ENCODE results near the gene AFTPH. TPM values are rescaled to one million over a fixed set of nuclear protein-coding genes. Genes with fewer than 3 reads are reported as not detected.
"Not testable (repeated sequence)": the region's sequence is repeated elsewhere in the genome, so short reads cannot be mapped to it uniquely, and the experiment has no call there.

AFTPH gene
- total RNA-seq, 1 donor from 2014 or later, result 12.3 TPM

DNA sequence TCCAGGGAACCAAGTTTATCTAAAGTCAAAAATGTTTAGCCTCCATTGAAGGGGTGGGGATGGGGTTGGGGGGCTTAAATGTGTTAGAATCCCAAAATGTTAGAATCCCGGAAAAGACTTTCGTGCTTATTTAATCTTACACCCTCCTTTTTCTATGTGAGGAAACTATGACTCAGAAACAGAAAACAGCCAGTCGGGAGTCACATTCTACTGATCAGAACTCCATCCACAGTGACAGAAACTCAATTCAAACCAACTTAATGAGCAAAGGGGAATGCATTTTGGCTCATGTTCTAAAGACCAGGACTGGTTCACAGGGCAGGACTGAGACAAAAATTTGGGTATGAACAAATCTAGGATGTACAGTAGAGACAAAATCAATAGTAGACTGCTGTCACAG lies 31.9 kb upstream of the AFTPH start:
- DNase-seq (no peak), ATAC-seq (ENCODE audit: poor library complexity) (no peak)
- intact Hi-C loops (cut with DNase I), result no loop called here

DNA sequence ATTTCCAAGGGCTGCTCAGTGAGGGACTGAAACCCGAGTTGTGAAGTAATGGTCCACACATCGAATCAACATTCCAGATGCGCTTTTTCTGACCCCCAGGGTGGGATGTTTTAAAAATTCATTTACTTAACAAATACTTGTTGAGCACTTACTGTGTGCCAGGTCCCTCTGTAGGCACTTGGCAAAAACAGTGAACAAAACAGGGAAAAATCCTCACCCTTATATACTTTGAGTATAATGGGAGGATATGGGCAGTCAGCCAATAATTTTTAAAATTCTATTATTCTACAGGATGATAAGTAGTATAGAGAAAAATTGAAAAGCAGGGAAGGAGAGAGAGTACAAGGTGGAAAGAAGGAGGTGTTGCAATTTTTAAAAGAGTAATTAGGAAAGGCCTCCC lies 31.3 kb upstream of the AFTPH start:
- no peak for ATAC-seq (ENCODE audit: poor library complexity)
- intact Hi-C loops (cut with DNase I), result no loop called here
- no peak for DNase-seq

DNA sequence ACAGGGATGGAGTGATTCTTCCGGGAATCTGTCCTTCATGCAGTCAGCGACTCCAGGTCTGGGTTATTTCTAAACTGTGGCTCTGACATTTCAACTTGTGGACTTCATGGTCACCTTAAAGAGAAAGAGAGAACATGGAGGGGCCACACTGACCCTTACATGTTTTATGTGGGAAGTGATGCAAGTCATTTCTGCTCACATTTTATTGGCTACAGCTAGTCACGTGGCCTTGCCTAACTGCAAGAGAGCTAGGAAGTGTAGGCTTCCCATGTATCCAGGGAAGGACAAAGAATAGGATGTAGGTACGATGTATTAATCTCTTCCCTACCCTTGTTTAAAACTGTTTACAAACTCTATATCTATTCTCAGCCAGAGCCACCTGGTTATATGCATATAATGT lies 30.3 kb upstream of the AFTPH start:
- intact Hi-C loops (cut with DNase I), result no loop called here
- DNase-seq (no peak), ATAC-seq (ENCODE audit: poor library complexity) (no peak)

DNA sequence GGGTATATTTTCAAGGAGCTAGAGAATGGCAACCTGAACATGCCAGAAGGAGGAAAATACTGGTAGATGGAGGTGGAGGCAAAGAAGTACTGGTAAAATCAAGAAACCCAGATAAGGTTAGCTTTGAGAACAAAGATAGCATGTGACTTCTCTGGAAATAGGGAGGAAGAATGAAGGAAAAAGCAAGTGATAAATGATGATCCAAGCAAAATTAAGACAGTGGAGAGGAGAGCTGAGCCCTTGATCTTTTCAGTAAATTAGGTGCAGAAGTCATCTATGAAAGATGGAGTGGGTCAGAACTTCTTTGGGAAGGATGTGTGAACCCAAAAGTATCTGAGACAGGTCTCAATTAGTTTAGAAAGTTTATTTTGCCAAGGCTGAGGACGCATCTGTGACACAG lies 25.7 kb upstream of the AFTPH start:
- DNase-seq (no peak), ATAC-seq (ENCODE audit: poor library complexity) (no peak)
- intact Hi-C loops (cut with DNase I), result no loop called here

DNA sequence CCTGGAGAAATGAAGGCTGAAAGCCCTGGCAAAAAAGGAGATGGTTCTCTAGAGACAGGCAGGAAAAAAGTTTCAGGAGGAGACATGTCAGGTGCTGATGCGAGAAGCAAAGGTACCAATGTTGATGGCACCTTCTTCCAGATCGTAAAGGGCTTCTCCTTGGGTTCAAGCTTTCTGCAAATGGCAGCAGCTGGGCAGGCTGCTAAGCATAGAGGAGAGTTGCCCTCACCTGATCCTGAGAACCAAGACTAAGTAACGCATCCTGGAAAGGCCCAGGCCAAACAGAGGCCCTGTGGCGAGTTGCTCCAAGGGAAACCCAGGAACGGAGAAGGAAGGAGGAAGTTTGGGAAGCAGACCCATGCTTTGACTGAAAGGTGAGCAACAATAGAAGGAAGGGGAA lies 23.6 kb upstream of the AFTPH start:
- no peak for DNase-seq
- no peak for ATAC-seq (ENCODE audit: poor library complexity)
- intact Hi-C loops (cut with DNase I), result no loop called here

DNA sequence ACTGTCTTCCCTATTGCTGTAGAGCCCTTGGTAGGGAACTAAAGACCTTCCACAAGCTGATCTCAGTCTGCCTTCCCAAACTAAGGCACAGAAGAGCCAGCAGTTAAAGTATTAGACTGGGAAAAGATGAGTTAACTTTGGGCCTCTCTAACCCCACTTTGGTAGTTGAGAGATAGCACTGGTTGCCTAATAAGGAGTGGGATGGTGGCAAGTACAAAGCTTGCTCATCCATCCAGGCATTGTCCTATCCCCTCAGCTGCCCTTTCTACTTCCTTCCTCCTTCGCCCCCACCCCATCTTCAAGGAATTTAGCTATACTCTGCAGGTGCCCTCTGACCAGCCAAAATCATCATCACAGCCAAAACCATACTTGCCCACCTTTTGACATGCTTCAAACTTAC lies 22.2 kb upstream of the AFTPH start:
- no peak for DNase-seq
- intact Hi-C loops (cut with DNase I), result no loop called here
- no peak for ATAC-seq (ENCODE audit: poor library complexity)

DNA sequence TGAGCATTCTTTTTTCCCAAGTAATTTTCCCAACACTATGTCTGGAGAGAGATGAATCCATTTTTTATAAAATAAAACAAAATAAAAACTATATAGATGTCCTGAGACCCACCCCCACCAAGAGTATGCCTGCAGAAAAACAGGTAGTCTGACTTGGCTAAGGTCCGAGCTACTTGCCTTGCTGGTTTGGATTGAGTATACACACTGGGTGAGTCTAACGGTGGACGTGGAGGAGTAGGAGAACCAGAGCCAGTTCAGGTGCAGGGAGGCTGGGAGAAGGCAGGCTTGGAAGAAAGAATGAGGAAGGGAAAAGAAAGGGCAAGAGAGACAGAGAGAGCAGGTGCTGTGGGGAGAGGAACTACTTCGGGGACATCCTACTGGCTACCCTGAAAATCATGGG lies 21.3 kb upstream of the AFTPH start:
- DNase-seq (no peak), ATAC-seq (ENCODE audit: poor library complexity) (no peak)
- intact Hi-C loops (cut with DNase I), result no loop called here

DNA sequence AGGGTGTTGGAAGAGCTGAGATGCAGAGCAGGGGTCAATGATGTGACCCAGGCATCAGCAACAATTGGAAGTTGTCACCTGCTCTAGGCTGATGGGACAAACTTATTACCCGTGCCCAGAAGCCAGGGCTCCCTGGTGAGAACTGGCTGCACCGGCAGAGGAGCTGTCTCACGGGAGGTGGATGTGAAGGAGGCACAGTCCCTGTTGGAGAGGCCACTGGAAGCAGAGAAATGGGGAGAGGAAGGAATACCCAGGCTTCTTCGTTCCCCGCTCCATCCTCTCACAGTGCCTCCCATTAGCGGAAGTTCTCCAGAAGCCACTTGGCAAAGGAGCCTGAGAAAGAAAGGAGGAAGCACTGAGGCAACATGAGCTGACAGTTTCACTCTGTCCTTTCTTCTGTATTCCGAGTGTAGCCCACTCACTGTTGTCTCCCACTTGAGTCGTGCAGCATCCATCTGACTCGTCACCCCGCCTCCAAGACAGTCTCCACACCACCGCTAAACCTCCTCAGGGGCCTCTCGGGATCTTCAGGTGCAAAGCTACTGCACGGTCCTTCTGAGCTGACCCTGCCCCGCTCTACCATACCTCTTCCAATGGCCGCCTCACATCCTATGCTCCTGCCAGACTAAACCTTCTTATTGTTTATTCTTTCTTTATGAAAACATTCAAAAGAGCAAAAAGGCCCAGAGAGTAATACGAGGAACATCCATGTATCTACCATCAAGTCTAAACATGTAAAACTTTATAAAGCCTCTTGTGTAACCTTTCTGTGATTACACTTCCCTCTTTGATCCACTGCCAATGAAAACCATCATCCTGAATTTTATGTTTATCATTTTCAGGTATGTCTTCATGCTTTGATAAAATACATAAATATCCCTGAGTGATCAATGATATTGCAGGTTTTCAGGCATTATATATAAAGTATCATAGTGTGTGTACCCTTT lies 19.1 kb upstream of the AFTPH start:
- intact Hi-C loops (cut with DNase I), result no loop called here
- DNase-seq (no peak), ATAC-seq (ENCODE audit: poor library complexity) (no peak)

DNA sequence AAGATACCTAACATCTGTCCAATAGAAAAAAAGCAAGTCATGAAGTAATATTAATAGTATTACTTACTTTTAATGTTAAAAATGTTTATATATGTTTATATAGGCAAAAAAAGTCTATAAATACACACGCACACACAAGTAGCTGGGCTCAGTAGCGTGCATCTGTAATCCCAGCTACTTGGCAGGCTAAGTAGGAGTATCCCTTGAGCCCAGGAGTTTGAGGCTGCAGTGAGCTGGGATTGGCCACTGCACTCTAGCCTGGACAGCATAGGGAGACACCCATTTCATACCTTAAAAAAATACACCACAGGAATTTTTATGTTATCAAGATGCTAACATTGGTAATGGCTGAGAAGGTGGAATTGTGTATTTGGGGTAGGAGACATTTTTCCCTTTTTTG lies 17.4 kb upstream of the AFTPH start:
- intact Hi-C loops (cut with DNase I), result no loop called here
- no peak for DNase-seq
- ATAC-seq (ENCODE audit: poor library complexity), result no peak

DNA sequence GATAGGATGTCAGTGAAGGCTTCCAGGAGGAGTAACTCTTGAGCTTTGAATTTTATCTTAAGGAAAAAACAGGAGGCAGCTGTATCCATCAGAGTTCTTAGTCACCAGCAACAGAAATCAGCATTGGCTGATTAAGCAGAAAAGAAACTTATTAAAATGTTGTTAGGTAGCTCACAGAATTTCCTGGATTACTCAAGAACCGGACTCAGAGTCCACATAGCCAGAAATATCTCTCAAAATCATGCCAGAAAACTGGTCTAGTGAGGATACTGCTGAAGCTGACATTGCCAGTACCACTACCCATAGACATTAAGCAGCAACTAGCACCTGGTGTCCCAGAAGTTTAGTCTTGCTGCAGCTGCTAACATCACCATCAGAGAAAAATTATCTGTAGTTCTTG lies 10.1 kb upstream of the AFTPH start:
- DNase-seq (no peak), ATAC-seq (ENCODE audit: poor library complexity) (no peak)
- intact Hi-C loops (cut with DNase I), result no loop called here

DNA sequence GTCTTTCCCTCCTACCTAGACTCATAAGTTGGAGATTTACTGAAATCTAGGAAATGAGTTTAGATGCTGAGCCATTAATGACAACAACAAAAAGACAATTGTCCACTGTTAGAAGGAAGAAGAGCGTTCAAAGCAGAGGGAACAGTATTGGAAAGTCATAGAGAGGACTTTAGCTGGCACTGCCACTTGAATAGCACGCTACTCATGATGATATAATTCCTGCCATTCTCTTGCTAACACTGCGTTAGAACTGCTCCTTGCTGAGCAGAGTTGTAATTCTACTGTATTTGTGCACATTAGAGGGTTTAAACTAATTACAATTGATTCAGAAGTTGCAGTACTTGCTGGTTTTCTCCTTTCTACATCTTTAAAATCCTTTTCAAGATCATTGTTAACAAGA lies 9.0 kb upstream of the AFTPH start:
- intact Hi-C loops (cut with DNase I), result no loop called here
- DNase-seq (no peak), ATAC-seq (ENCODE audit: poor library complexity) (no peak)

DNA sequence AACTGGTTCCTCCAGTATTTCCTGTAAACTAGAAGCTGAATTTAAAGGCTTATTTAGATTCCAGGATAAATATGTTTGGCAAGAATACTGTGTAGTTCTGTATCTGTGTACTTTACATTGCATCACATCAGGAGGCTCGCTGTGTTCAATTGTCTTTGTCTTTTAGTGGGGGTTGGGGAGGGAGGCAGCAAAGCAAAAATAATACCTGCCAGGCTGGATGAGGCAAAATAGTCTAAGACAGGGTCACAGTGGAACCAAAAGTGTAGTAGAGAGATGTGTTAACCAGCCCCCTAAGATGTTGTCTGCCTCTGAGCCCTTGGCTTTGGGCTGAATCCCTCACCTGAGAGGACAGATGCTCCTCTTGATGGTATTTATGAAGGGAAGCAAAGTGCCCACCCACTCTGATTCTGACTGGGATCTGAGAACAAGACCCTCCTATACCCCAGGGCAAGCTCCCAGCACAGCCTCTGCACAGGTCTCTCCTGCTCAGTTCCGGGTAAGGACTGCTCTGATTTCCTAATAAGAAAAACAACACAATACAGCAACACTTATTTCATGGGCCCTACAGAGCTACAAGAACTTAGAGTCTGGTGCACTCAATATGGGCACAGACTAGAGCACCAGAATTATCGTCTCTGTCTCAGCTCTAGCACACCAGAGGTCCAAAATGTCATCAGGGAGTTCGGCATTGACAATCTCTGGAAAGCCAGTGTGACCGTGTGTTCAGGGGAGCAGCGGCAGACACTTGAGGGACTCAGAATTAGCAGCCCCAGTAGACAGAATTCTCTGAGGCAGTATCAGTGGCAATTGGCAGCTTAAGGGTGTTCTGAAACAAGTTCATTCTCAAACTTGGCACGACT lies 7.2 kb upstream of the AFTPH start:
- DNase-seq, result no peak
- no peak for ATAC-seq (ENCODE audit: poor library complexity)
- intact Hi-C loops (cut with DNase I), result no loop called here

DNA sequence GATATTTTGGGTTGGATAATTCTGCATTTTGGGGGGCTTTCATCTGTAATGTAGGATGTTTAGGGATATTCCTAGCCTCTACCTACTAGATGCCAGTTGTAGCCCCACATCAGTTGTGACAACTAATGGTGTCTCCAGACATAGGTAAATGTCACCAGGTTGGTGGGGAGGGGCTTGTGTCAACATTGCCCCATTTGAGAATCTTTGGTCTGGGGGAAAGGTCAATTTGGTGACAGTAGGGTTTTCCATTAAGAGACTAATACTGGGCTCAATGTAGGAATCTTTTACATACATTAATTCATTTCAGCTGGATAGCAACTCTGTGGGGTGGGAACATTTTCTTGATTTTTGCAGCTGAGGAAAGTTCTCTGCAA lies 6.6 kb upstream of the AFTPH start:
- ATAC-seq (ENCODE audit: poor library complexity), result no peak
- intact Hi-C loops (cut with DNase I), result no loop called here
- no peak for DNase-seq

DNA sequence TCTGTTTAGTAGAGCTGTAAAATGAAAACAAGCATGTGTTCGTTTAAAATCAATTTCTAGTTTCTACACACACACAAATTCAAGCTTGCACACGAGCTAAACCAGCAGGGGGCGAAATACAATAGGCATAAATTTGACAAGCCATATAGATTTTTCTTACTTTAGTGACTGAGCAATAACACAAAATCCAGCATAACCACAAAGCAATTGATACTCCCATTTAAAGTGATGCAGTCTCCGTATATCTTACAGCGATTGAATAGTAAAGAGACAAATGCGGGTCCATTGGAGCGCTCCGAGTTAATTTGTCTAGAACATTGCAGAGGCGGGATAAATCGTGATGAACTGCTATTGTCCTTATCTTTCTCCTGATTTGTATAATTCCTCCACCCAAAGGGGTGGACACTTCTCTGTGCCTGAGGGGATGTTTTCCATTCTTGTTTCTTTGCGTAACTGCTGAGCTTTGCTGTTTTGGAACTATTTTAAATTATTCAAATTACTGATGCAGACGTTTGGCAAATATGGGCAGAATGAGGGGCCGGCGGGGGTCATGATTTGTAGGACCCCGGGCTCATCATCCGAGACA lies 1.2 kb upstream of the AFTPH start:
- ATAC-seq (ENCODE audit: poor library complexity) (no peak), DNase-seq (peak; percentile 52)
- intact Hi-C loops (cut with DNase I), result loop anchor here (5.0 kb wide), 2 partner anchors 39 to 344 kb away; no protein-coding TSS in a partner anchor

DNA sequence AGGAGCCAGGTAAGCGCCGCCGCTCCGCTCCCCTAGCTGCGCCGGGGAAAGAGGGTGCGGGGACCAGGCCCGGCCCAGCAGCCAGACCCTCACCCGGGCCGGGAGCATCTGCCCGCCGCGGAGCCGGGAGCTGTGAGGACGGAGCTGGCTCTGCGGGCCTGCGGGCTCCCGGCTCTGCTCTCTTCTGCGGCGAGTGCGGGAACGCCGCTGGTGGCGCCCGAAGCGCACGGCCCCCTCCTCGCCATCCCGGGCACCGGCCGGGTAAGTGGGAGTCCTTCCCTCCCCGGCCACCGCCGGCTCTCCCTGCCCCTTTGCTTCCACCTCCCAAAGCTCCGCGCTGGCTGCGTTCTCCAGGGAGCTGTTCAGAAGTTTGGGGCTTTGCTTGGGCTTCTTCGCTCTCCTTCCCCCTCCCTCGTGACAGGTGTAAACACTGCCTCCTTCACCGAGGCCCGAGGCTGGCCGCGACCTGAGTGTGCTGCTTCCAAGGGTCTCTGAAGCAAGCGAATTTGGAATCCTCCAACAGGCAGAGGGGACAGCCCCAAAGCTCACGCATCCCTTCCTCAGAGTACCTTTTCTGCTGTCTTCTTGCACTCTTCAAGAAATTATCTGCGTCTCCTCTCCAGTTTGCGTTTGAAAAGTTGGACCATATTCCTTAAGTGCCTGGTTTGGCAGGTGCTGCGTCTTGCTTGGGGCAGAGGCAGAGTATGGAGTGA lies 632 bp downstream of the AFTPH start:
- intact Hi-C loops (cut with DNase I), result loop anchor here (5.0 kb wide), 2 partner anchors 38 to 343 kb away; no protein-coding TSS in a partner anchor
- peak; percentile 42 for ATAC-seq (ENCODE audit: poor library complexity)
- DNase-seq, result no peak

DNA sequence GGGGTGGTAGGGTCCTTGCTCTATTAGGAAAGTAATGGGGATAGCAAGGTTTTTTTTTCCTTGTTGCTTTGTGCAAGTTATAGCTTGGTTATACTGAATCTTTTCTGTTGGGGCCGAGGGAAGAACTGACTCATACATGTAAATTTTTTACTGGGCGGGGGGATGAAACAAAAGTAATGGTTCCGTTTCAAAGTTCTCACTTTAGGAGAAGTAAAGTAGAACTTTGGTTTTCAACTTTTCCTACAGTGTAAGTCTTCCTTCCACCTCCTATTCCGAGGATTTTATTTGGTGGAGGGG lies 1.1 kb downstream of the AFTPH start:
- intact Hi-C loops (cut with DNase I), result no loop called here
- DNase-seq, result no peak
- ATAC-seq (ENCODE audit: poor library complexity), result no peak

DNA sequence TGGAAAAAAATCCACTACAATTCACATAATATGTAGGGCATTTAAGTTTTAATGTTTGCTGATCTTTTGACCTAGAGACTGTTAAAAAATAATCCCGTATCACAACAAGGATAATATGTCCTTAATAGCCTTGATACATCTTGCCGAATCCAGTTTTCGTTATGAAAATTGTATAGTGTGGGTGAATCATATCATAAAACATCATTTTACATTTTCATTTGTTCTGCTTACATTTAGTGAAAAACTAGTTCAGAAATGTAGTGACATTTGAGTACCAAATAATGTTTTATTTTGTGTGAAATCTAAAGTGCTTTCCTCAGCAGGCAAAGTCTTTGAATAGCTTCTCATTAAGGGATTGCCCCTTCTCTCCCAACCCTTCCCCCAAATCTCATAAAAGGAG lies 1.9 kb downstream of the AFTPH start:
- no peak for DNase-seq
- no peak for ATAC-seq (ENCODE audit: poor library complexity)
- intact Hi-C loops (cut with DNase I), result no loop called here

DNA sequence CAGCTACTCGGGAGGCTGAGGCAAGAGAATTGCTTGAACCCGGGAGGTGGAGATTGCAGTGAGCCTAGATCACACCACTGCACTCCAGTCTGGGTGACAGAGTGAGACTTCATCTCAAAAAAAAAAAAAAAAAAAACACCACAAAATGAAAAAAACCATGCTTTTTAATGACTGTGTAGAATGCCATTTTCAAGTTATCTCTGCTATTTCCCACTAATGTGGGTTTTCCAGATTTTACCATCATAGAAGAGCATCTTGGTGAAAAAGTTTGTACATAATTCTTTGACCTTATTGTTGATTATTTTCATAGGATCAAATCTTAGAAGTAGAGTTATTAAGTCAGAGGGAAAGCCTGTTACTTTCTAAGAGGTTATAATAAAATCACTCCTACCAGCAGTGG lies 6.8 kb downstream of the AFTPH start:
- intact Hi-C loops (cut with DNase I); ATAC-seq (ENCODE audit: poor library complexity); DNase-seq: not testable (repeated sequence)

DNA sequence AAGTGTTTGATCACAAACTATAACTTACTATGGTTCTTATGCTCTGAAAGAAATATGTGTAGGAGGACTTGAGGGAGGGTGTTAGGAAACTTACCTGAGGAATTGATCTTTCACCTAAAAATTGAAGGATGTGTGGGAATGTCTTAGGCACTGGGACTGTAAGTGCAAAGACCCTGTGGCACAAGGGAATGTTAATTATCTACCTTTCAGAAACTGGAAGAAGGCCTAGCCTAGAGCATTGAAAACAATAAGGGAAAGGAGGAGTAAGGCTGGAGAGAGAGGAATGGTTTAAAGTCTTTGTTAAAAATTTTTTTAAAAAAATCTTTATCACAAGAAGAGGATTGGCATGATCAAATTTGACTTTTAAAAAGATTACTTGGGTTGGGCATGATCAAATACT lies 7.9 kb downstream of the AFTPH start:
- intact Hi-C loops (cut with DNase I), result no loop called here
- DNase-seq (no peak), ATAC-seq (ENCODE audit: poor library complexity) (no peak)
